Activated naive CD4-positive, alpha-beta T cell treated with anti-CD3 and anti-CD28 coated beads, Interleukin-2, amount 50 U/mL, for 72 hours (primary cell): ENCODE measurements around the gene TMPRSS12. TPM values are rescaled to one million over a fixed set of nuclear protein-coding genes. Genes with fewer than 3 reads are reported as not detected.
"Not testable (repeated sequence)": the region's sequence is repeated elsewhere in the genome, so short reads cannot be mapped to it uniquely, and the experiment has no call there.

Source experiments
- ATAC-seq, 2 donors: fragments of 150-1000 bp; cut with Tn5 transposase; 2 replicates each; pipeline ENCODE4 v1.10.0; 2021; ENCODE audit warnings: mild to moderate bottlenecking in 2 of 2, moderate library complexity in 2 of 2
- DNase-seq, 2 donors: peaks; one replicate each; pipeline ENCODE4 v3.0.0; 2021 to 2022; ENCODE audit warnings: low spot score in 2 of 2
- H3K27ac Mint-ChIP-seq, 2 donors: one replicate each; pipeline ENCODE4 v1.8.0; 2022; ENCODE audit warnings: mild to moderate bottlenecking in 2 of 2, mixed read lengths in 2 of 2
- H3K36me3 Mint-ChIP-seq, 2 donors: one replicate each; pipeline ENCODE4 v1.8.0; 2022; ENCODE audit warnings: mixed read lengths in 2 of 2
- H3K9me3 Mint-ChIP-seq, 2 donors: one replicate each; pipeline ENCODE4 v1.8.0; 2022; ENCODE audit warnings: mixed read lengths in 2 of 2
- total RNA-seq, 2 donors: library from RNA; stranded (reverse); gene quantifications; one replicate each; pipeline ENCODE4 v1.2.3, GENCODE V29; 2022

TMPRSS12 gene
- total RNA-seq = not detected

GRCh38 chr12:50842637-50843493, at the start of gene TMPRSS12:
Gene TMPRSS12 (plus strand): TSS chr12:50842926. CDS start chr12:50842965, 39 bp downstream.
- no peak for DNase-seq
- Mint-ChIP-seq H3K27ac (no peak within 1 kb of the TSS), H3K9me3 (peaks cover 8 to 9% of the 10 kb centered on the region in 2 donors), H3K36me3 (peaks cover 6 to 19% of the 10 kb centered on the region in 2 donors)
- no peak for ATAC-seq

GRCh38 chr12:50799908-50800307, 42.8 kb upstream of the TMPRSS12 start:
- no peak for ATAC-seq
- DNase-seq = no peak
- no peak overlapping the region for H3K27ac Mint-ChIP-seq
- peaks cover 29 to 58% of the 10 kb centered on the region in 2 donors for H3K36me3 Mint-ChIP-seq
- H3K9me3 Mint-ChIP-seq = peaks cover 0 to 9% of the 10 kb centered on the region in 2 donors

GRCh38 chr12:50803230-50803875, 39.4 kb upstream of the TMPRSS12 start:
- H3K36me3 Mint-ChIP-seq = peaks cover 17 to 32% of the 10 kb centered on the region in 2 donors

GRCh38 chr12:50806176-50806575, 36.5 kb upstream of the TMPRSS12 start:
- ATAC-seq = no peak

More at GRCh38 chr12:50803230-50803875, 39.4 kb upstream of the TMPRSS12 start:
- ATAC-seq = no peak
- H3K9me3 Mint-ChIP-seq = peaks cover 0 to 9% of the 10 kb centered on the region in 2 donors
- no peak for DNase-seq
- H3K27ac Mint-ChIP-seq = no peak overlapping the region

GRCh38 chr12:50809131-50809530, 33.6 kb upstream of the TMPRSS12 start:
- H3K9me3 Mint-ChIP-seq, H3K27ac Mint-ChIP-seq, DNase-seq, H3K36me3 Mint-ChIP-seq, ATAC-seq: not testable (repeated sequence)

More at GRCh38 chr12:50806176-50806575, 36.5 kb upstream of the TMPRSS12 start:
- no peaks in the 10 kb centered on the region for H3K9me3 Mint-ChIP-seq
- no peak for DNase-seq
- no peak overlapping the region for H3K27ac Mint-ChIP-seq
- peaks cover 6 to 11% of the 10 kb centered on the region in 2 donors for H3K36me3 Mint-ChIP-seq

- not testable (repeated sequence) for H3K27ac Mint-ChIP-seq, DNase-seq, H3K9me3 Mint-ChIP-seq, ATAC-seq
- peaks cover 7 to 13% of the 10 kb centered on the region in 2 donors for H3K36me3 Mint-ChIP-seq
Observed at GRCh38 chr12:50814921-50815320, 27.8 kb upstream of the TMPRSS12 start.

- ATAC-seq (no peak), DNase-seq (no peak)
- Mint-ChIP-seq H3K9me3 (no peaks in the 10 kb centered on the region), H3K36me3 (peaks cover 0 to 6% of the 10 kb centered on the region in 2 donors), H3K27ac (no peak overlapping the region)
Observed at GRCh38 chr12:50820177-50820576, 22.5 kb upstream of the TMPRSS12 start.

- ATAC-seq = no peak
- DNase-seq = no peak
- Mint-ChIP-seq H3K36me3 (no peaks in the 10 kb centered on the region), H3K27ac (no peak overlapping the region), H3K9me3 (no peaks in the 10 kb centered on the region)
Observed at GRCh38 chr12:50822082-50822481, 20.6 kb upstream of the TMPRSS12 start.

- H3K27ac Mint-ChIP-seq, DNase-seq, H3K36me3 Mint-ChIP-seq, ATAC-seq, H3K9me3 Mint-ChIP-seq: not testable (repeated sequence)
Observed at GRCh38 chr12:50823724-50824123, 19.0 kb upstream of the TMPRSS12 start.

GRCh38 chr12:50824914-50825313, 17.8 kb upstream of the TMPRSS12 start:
- ATAC-seq = peak; percentile 44 to 49
- no peaks in the 10 kb centered on the region for H3K36me3 Mint-ChIP-seq

GRCh38 chr12:50825372-50825838, 17.3 kb upstream of the TMPRSS12 start:
- ATAC-seq (peak; percentile 60 to 64), DNase-seq (no peak)
- Mint-ChIP-seq H3K27ac (peak overlapping the region; percentile 53 to 68), H3K9me3 (no peaks in the 10 kb centered on the region), H3K36me3 (no peaks in the 10 kb centered on the region)

More at GRCh38 chr12:50824914-50825313, 17.8 kb upstream of the TMPRSS12 start:
- no peak for DNase-seq
- H3K9me3 Mint-ChIP-seq = no peaks in the 10 kb centered on the region
- peak overlapping the region; percentile 53 to 68 for H3K27ac Mint-ChIP-seq

GRCh38 chr12:50828121-50828520, 14.6 kb upstream of the TMPRSS12 start:
- H3K36me3 Mint-ChIP-seq = no peaks in the 10 kb centered on the region
- H3K9me3 Mint-ChIP-seq = no peaks in the 10 kb centered on the region
- DNase-seq (no peak), ATAC-seq (no peak)
- H3K27ac Mint-ChIP-seq = peak overlapping the region; percentile 70 to 83

- ATAC-seq (peak in 1 of 2 donors; percentile 20), DNase-seq (no peak)
- peaks cover 0 to 8% of the 10 kb centered on the region in 2 donors for H3K36me3 Mint-ChIP-seq
- no peaks in the 10 kb centered on the region for H3K9me3 Mint-ChIP-seq
- H3K27ac Mint-ChIP-seq = peak overlapping the region; percentile 70 to 83
Observed at GRCh38 chr12:50828886-50829285, 13.8 kb upstream of the TMPRSS12 start.

GRCh38 chr12:50833801-50834200, 8.9 kb upstream of the TMPRSS12 start:
- not testable (repeated sequence) for DNase-seq, ATAC-seq, H3K27ac Mint-ChIP-seq
- peaks cover 0 to 11% of the 10 kb centered on the region in 2 donors for H3K9me3 Mint-ChIP-seq
- peaks cover 0 to 20% of the 10 kb centered on the region in 2 donors for H3K36me3 Mint-ChIP-seq

GRCh38 chr12:50839042-50839441, 3.7 kb upstream of the TMPRSS12 start:
- Mint-ChIP-seq H3K27ac (no peak overlapping the region), H3K9me3 (peaks cover 8 to 20% of the 10 kb centered on the region in 2 donors), H3K36me3 (peaks cover 6 to 30% of the 10 kb centered on the region in 2 donors)
- DNase-seq (no peak), ATAC-seq (no peak)

GRCh38 chr12:50840809-50841487, 1.8 kb upstream of the TMPRSS12 start:
- no peak for DNase-seq
- Mint-ChIP-seq H3K36me3 (peaks cover 6 to 19% of the 10 kb centered on the region in 2 donors), H3K27ac (peak overlapping the region in 1 of 2 donors; percentile 11), H3K9me3 (peaks cover 8 to 9% of the 10 kb centered on the region in 2 donors)
- no peak for ATAC-seq
